Natural killer cell (primary cell): Measurements from ENCODE around the gene STMP1. TPM values are rescaled to one million over a fixed set of nuclear protein-coding genes. Genes with fewer than 3 reads are reported as not detected.

Experiments used
- ATAC-seq, 3 donors: fragments of 150-1000 bp in 2 of 3; fragments of 200-7000 bp in 1 of 3; cut with Tn5 transposase; 1 replicate in 1 of 3; 2 replicates in 2 of 3; pipeline ENCODE4 v1.10.0; 2021; ENCODE audit warnings: mild to moderate bottlenecking in 2 of 3, moderate library complexity in 2 of 3
- DNase-seq, 2 donors: peaks; one replicate each; pipeline versions ENCODE4 v3.0.0 to v3.0.0-alpha.2; 2013 to 2021; ENCODE audit warnings: mixed read lengths in 1 of 2
- H3K27ac ChIP-seq: one replicate; pipeline ENCODE4 v1.5.1; 2013; ENCODE audit warnings: mild to moderate bottlenecking, low read length
- H3K27me3 ChIP-seq: one replicate; pipeline ENCODE4 v1.6.1; 2013; ENCODE audit warnings: low read length; ENCODE audit not compliant: control insufficient read depth, insufficient read depth
- H3K36me3 ChIP-seq: one replicate; pipeline ENCODE4 v1.6.1; 2013; ENCODE audit warnings: low read length; ENCODE audit not compliant: control insufficient read depth, insufficient read depth
- H3K4me1 ChIP-seq: one replicate; pipeline ENCODE4 v1.6.1; 2013; ENCODE audit warnings: low read length; ENCODE audit not compliant: control insufficient read depth, insufficient read depth
- H3K4me3 ChIP-seq: one replicate; pipeline ENCODE4 v1.5.1; 2013; ENCODE audit warnings: low read length
- H3K9me3 ChIP-seq: one replicate; pipeline ENCODE4 v1.6.1; 2013; ENCODE audit warnings: low read length; ENCODE audit not compliant: control insufficient read depth, insufficient read depth
- H3K27ac Mint-ChIP-seq, 2 donors: one replicate each; pipeline ENCODE4 v1.8.0; 2022; ENCODE audit warnings: mild to moderate bottlenecking in 2 of 2, mixed read lengths in 2 of 2, moderate library complexity in 1 of 2
- H3K27me3 Mint-ChIP-seq, 2 donors: one replicate each; pipeline ENCODE4 v1.8.0; 2022; ENCODE audit warnings: low read depth in 2 of 2, mixed read lengths in 2 of 2
- H3K36me3 Mint-ChIP-seq: one replicate; pipeline ENCODE4 v1.8.0; 2022; ENCODE audit warnings: mixed read lengths
- H3K4me1 Mint-ChIP-seq, 2 donors: one replicate each; pipeline ENCODE4 v1.8.0; 2022; ENCODE audit warnings: mixed read lengths in 2 of 2
- H3K4me3 Mint-ChIP-seq: one replicate; pipeline ENCODE4 v1.8.0; 2022; ENCODE audit warnings: mild to moderate bottlenecking, moderate library complexity, mixed read lengths
- H3K9me3 Mint-ChIP-seq, 2 donors: one replicate each; pipeline ENCODE4 v1.8.0; 2022; ENCODE audit warnings: mixed read lengths in 2 of 2
- WGBS: methylation state at CpG from one replicate; pipeline ENCODE4 v1.1.7; 2013; ENCODE audit warnings: missing lambda C conversion rate; ENCODE audit not compliant: insufficient coverage; 5-methylcytosine and 5-hydroxymethylcytosine counted together
- intact Hi-C: fragments of 100-400 bp; cut with micrococcal nuclease; formaldehyde crosslinking; loops from one replicate; pipeline ENCODE4 v1.14.2; 2022
- total RNA-seq, 4 donors: library from RNA; stranded (reverse); fragments of 120-200 nt in 1 of 4; gene quantifications; one replicate each; pipeline versions ENCODE4 v1.2.3 to v1.2.4, GENCODE V29; 2013 to 2022
- TF ChIP-seq, protein P1 (sequence below): fragments of 200-600 bp; IDR thresholded peaks from one replicate; pipeline ENCODE4 v1.8.0; 2022; ENCODE audit warnings: antibody characterized with exemption

Gene STMP1
- total RNA-seq, 3 donors from 2014 or later (not counting 1 experiment from before 2014, with no cell fraction given): 19.4 to 25.8 (median 22.3) TPM

DNA sequence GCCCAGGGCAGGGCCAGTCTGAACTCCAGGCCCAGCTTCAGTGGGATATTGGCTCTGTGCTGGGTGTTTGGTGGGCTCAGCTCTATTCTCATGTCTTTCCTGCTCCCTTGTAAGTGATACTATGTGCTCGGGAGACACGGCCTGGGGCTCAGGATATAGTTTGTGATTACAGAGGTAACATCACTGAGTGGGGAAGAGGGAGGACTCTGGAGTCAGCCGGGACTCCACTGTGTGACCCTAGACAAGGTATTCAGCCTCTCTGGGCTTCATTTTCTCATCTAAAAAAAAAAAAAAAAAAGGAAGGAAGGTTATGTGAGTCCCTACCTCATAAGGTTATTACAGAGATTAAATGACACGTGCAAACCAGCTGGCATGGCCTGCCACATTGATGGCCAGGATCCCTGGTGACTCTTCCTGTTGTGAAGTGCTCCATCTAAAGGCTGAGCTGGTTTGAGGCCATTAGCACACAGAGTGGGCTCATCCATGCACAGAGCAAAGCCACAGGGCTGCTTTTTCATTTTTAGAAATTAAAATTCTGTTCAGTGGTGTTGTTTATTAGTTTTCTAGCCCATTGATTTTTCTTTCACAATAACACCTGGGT is 50.0 kb downstream of the STMP1 start:
- no peaks in the 10 kb centered on the region for H3K9me3 Mint-ChIP-seq
- Histone ChIP-seq H3K27me3 (no peaks in the 10 kb centered on the region), H3K36me3 (no peaks in the 10 kb centered on the region), H3K4me3 (no peak overlapping the region), H3K9me3 (no peaks in the 10 kb centered on the region), H3K4me1 (no peaks in the 10 kb centered on the region), H3K27ac (no peak overlapping the region)
- no peak overlapping the region for H3K27ac Mint-ChIP-seq
- TF ChIP-seq, protein P1, sequence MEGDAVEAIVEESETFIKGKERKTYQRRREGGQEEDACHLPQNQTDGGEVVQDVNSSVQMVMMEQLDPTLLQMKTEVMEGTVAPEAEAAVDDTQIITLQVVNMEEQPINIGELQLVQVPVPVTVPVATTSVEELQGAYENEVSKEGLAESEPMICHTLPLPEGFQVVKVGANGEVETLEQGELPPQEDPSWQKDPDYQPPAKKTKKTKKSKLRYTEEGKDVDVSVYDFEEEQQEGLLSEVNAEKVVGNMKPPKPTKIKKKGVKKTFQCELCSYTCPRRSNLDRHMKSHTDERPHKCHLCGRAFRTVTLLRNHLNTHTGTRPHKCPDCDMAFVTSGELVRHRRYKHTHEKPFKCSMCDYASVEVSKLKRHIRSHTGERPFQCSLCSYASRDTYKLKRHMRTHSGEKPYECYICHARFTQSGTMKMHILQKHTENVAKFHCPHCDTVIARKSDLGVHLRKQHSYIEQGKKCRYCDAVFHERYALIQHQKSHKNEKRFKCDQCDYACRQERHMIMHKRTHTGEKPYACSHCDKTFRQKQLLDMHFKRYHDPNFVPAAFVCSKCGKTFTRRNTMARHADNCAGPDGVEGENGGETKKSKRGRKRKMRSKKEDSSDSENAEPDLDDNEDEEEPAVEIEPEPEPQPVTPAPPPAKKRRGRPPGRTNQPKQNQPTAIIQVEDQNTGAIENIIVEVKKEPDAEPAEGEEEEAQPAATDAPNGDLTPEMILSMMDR: no peak
- H3K4me1 Mint-ChIP-seq: no peaks in the 10 kb centered on the region
- no peaks in the 10 kb centered on the region for H3K27me3 Mint-ChIP-seq
- 89% methylated on average over 4 of the region's 4 CpGs for WGBS
- H3K4me3 Mint-ChIP-seq: no peak overlapping the region
- ATAC-seq: no peak
- no peaks in the 10 kb centered on the region for H3K36me3 Mint-ChIP-seq
- DNase-seq: no peak
- intact Hi-C loops: no loop called here

DNA sequence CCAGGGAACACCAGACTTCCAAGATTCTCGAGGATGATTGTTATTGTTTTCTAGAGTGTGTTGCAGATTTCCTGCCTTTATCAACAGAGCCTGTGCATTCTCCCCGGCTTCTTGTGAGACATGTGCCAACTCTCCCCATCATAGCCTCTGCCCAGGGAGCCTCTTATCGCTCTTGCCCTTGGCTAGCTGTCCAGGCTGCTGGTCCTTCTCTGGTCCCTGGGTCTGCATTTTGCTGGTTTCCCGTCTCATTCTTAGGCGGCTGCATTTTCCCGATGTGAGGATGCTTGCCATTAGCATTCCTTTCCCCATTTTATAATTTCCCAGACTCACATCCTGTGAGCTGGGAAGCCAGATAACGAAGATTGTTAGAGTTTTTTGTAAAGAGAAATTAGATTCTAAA is 50.5 kb downstream of the STMP1 start:
- ATAC-seq: no peak
- Histone ChIP-seq H3K4me3 (no peak overlapping the region), H3K27me3 (no peaks in the 10 kb centered on the region), H3K4me1 (no peaks in the 10 kb centered on the region), H3K36me3 (no peaks in the 10 kb centered on the region), H3K27ac (no peak overlapping the region), H3K9me3 (no peaks in the 10 kb centered on the region)
- H3K36me3 Mint-ChIP-seq: no peaks in the 10 kb centered on the region
- WGBS: 81% methylated on average over 6 of the region's 7 CpGs
- no peak for DNase-seq
- no peaks in the 10 kb centered on the region for H3K4me1 Mint-ChIP-seq
- no peaks in the 10 kb centered on the region for H3K9me3 Mint-ChIP-seq
- H3K4me3 Mint-ChIP-seq: no peak overlapping the region
- no peaks in the 10 kb centered on the region for H3K27me3 Mint-ChIP-seq
- TF ChIP-seq, protein P1: no peak
- H3K27ac Mint-ChIP-seq: no peak overlapping the region
- intact Hi-C loops: no loop called here

DNA sequence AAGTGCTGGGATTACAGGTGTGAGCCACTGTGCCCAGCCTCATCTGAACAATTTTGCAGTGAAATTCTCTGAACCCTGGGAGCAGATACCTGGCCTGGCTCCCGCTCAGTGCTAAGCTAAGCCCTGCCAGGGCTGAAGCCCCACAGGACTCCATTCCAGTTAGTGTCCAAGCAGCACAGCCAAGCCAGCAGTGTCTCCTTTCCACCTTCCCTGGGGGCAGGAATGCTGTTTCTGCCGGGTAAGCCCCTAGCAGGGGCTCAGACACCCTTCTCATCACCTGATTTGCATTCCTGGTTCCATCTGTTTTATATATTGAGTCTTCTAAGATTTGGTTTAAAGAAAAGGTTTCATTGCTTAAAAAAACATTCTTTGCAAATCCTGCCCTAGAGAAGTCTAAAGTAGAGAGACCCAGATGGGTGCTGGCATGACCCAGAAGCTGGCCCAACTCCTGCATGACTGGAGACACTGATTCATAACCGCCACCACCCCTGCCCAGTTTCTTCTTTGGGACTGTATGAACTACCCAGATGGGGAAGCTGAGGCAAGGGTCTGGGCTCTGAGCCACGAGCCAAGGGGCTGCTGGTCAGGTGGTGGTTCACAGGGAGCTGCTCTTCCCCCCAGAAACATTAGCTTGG is 51.6 kb downstream of the STMP1 start:
- WGBS: 88% methylated on average over 4 of the region's 4 CpGs
- Mint-ChIP-seq H3K36me3 (no peaks in the 10 kb centered on the region), H3K27me3 (peaks cover 0 to 4% of the 10 kb centered on the region in 2 donors), H3K9me3 (no peaks in the 10 kb centered on the region), H3K27ac (no peak overlapping the region), H3K4me1 (no peaks in the 10 kb centered on the region), H3K4me3 (no peak overlapping the region)
- no peak overlapping the region for H3K27ac ChIP-seq
- DNase-seq: no peak
- no peaks in the 10 kb centered on the region for H3K9me3 ChIP-seq
- ATAC-seq: no peak
- intact Hi-C loops: no loop called here
- no peaks in the 10 kb centered on the region for H3K4me1 ChIP-seq
- no peaks in the 10 kb centered on the region for H3K36me3 ChIP-seq
- no peak overlapping the region for H3K4me3 ChIP-seq
- TF ChIP-seq, protein P1: no peak
- no peaks in the 10 kb centered on the region for H3K27me3 ChIP-seq
